NCI-H2029 (cell line): ENCODE data around the gene TBXAS1.
"Not testable (repeated sequence)": the region's sequence is repeated elsewhere in the genome, so short reads cannot be mapped to it uniquely, and the experiment has no call there.

Experiments used
- DNase-seq: peaks from one replicate; lab custom pipeline; 2025; lab: John Stamatoyannopoulos, UW

TBXAS1 gene

GRCh38 chr7:139825666-139826290 is 3.3 kb upstream of the TBXAS1 start:
- DNase-seq = no peak

GRCh38 chr7:139827042-139827441 is 2.0 kb upstream of the TBXAS1 start:
- DNase-seq = no peak

- DNase-seq = no peak
Measured at GRCh38 chr7:139828446-139828845, 618 bp upstream of the TBXAS1 start.

GRCh38 chr7:139829775-139830117 is 682 bp downstream of the TBXAS1 start:
- DNase-seq = no peak

GRCh38 chr7:139830292-139830691 is 1.2 kb downstream of the TBXAS1 start:
- no peak for DNase-seq

- no peak for DNase-seq
Measured at GRCh38 chr7:139830782-139831501, 1.9 kb downstream of the TBXAS1 start.

- DNase-seq = not testable (repeated sequence)
Measured at GRCh38 chr7:139835848-139836247, 6.8 kb downstream of the TBXAS1 start.

GRCh38 chr7:139837291-139837690 is 8.2 kb downstream of the TBXAS1 start:
- not testable (repeated sequence) for DNase-seq

GRCh38 chr7:139838276-139838675 is 9.2 kb downstream of the TBXAS1 start:
- DNase-seq = no peak

- DNase-seq = no peak
Measured at GRCh38 chr7:139838876-139839275, 9.8 kb downstream of the TBXAS1 start.

GRCh38 chr7:139840776-139841175 is 11.7 kb downstream of the TBXAS1 start:
- no peak for DNase-seq

- peak; percentile 54 for DNase-seq
Measured at GRCh38 chr7:139842401-139843210, 13.5 kb downstream of the TBXAS1 start.

- not testable (repeated sequence) for DNase-seq
Measured at GRCh38 chr7:139843211-139843537, 14.1 kb downstream of the TBXAS1 start.

GRCh38 chr7:139844779-139845442 is 15.8 kb downstream of the TBXAS1 start:
- DNase-seq = peak; percentile 38

GRCh38 chr7:139845443-139845805 is 16.4 kb downstream of the TBXAS1 start:
- no peak for DNase-seq

GRCh38 chr7:139846297-139846696 is 17.2 kb downstream of the TBXAS1 start:
- DNase-seq = no peak

GRCh38 chr7:139848274-139848673 is 19.2 kb downstream of the TBXAS1 start:
- no peak for DNase-seq

GRCh38 chr7:139850906-139851305 is 21.8 kb downstream of the TBXAS1 start:
- no peak for DNase-seq

GRCh38 chr7:139851770-139852481 is 22.9 kb downstream of the TBXAS1 start:
- DNase-seq = no peak

GRCh38 chr7:139852482-139852845 is 23.4 kb downstream of the TBXAS1 start:
- DNase-seq = no peak

- DNase-seq = no peak
Measured at GRCh38 chr7:139853506-139854123, 24.6 kb downstream of the TBXAS1 start.

GRCh38 chr7:139854124-139854511 is 25.1 kb downstream of the TBXAS1 start:
- no peak for DNase-seq
